ENCODE results near the gene TEX52. TPM values are rescaled to one million over a fixed set of nuclear protein-coding genes. Genes with fewer than 3 reads are reported as not detected.

TEX52 gene
- total RNA-seq, 4 donors from 2014 or later, result not detected

- no peak for ATAC-seq
- TF ChIP-seq EP300 (IDR thresholded peaks at IDR 0.05) (no peak), POLR2A (IDR thresholded peaks at IDR 0.05) (no peak), CTCF (IDR thresholded peaks at IDR 0.05) (no peak), POLR2AphosphoS5 (IDR thresholded peaks at IDR 0.05) (no peak)
Measured at GRCh38 chr12:2842948-2843347, 13.9 kb downstream of the TEX52 start.

GRCh38 chr12:2841056-2841650 is 15.7 kb downstream of the TEX52 start:
- no peak for ATAC-seq
- H3K9me3 ChIP-seq, result no peaks in the 10 kb centered on the region
- no peak overlapping the region for H3K4me3 ChIP-seq
- 10 to 45% methylated on average over 1 to 4 of the region's 9 CpGs for WGBS, 2 donors (ENCODE audit: low coverage in 1 of 2)
- no peak for TF ChIP-seq EP300 (IDR thresholded peaks at IDR 0.05)
- TF ChIP-seq POLR2A (IDR thresholded peaks at IDR 0.05), result no peak
- no peak for TF ChIP-seq CTCF (IDR thresholded peaks at IDR 0.05)
- TF ChIP-seq POLR2AphosphoS5 (IDR thresholded peaks at IDR 0.05), result no peak
- peaks cover 0 to 47% of the 10 kb centered on the region in 2 donors for H3K36me3 ChIP-seq
- H3K27me3 ChIP-seq, result peaks cover 13% of the 10 kb centered on the region
- peaks cover 0 to 4% (median 0%) of the 10 kb centered on the region in 3 donors for H3K4me1 ChIP-seq
- no peak overlapping the region for H3K27ac ChIP-seq

More at GRCh38 chr12:2842948-2843347, 13.9 kb downstream of the TEX52 start:
- Histone ChIP-seq H3K4me3 (no peak overlapping the region), H3K27ac (peak overlapping the region in 3 of 4 donors; percentile 24 to 70 (median 56)), H3K36me3 (peaks cover 0 to 44% of the 10 kb centered on the region in 2 donors), H3K9me3 (no peaks in the 10 kb centered on the region), H3K4me1 (peaks cover 0 to 5% (median 0%) of the 10 kb centered on the region in 3 donors), H3K27me3 (no peaks in the 10 kb centered on the region)
- WGBS, 2 donors (ENCODE audit: low coverage in 1 of 2), result 58 to 59% methylated on average over 2 to 4 of the region's 5 CpGs

- peaks cover 0 to 13% (median 10%) of the 10 kb centered on the region in 3 donors for H3K4me1 ChIP-seq
- WGBS, 2 donors (ENCODE audit: low coverage in 1 of 2), result 87 to 90% methylated on average over 4 to 7 of the region's 8 CpGs
- no peak for ATAC-seq
- TF ChIP-seq CTCF (IDR thresholded peaks at IDR 0.05) (no peak), POLR2AphosphoS5 (IDR thresholded peaks at IDR 0.05) (no peak), EP300 (IDR thresholded peaks at IDR 0.05) (no peak), POLR2A (IDR thresholded peaks at IDR 0.05) (no peak)
- H3K27me3 ChIP-seq, result peaks cover 24% of the 10 kb centered on the region
- H3K27ac ChIP-seq, result no peak overlapping the region
- H3K36me3 ChIP-seq, result peaks cover 0 to 34% of the 10 kb centered on the region in 2 donors
- no peaks in the 10 kb centered on the region for H3K9me3 ChIP-seq
- H3K4me3 ChIP-seq, result no peak overlapping the region
Measured at GRCh38 chr12:2836574-2836973, 20.3 kb downstream of the TEX52 start.

- 55 to 57% methylated on average over 3 to 4 of the region's 4 CpGs for WGBS, 2 donors (ENCODE audit: low coverage in 1 of 2)
- H3K4me1 ChIP-seq, result peaks cover 0 to 13% (median 10%) of the 10 kb centered on the region in 3 donors
- no peak overlapping the region for H3K4me3 ChIP-seq
- peaks cover 24% of the 10 kb centered on the region for H3K27me3 ChIP-seq
- no peaks in the 10 kb centered on the region for H3K9me3 ChIP-seq
- H3K27ac ChIP-seq, result no peak overlapping the region
- ATAC-seq, result no peak
- TF ChIP-seq POLR2A (IDR thresholded peaks at IDR 0.05), result no peak
- no peak for TF ChIP-seq POLR2AphosphoS5 (IDR thresholded peaks at IDR 0.05)
- no peak for TF ChIP-seq EP300 (IDR thresholded peaks at IDR 0.05)
- peaks cover 0 to 35% of the 10 kb centered on the region in 2 donors for H3K36me3 ChIP-seq
Measured at GRCh38 chr12:2835691-2836403, 21.0 kb downstream of the TEX52 start.

GRCh38 chr12:2834581-2835491 is 22.0 kb downstream of the TEX52 start, which contains the start of gene NRIP2:
NRIP2 (minus strand) TSS chr12:2835035; CDS start chr12:2834983, 52 bp downstream.
- TF ChIP-seq POLR2A (IDR thresholded peaks at IDR 0.05) (no peak), EP300 (IDR thresholded peaks at IDR 0.05) (no peak), POLR2AphosphoS5 (IDR thresholded peaks at IDR 0.05) (no peak), CTCF (IDR thresholded peaks at IDR 0.05) (no peak)
- Histone ChIP-seq H3K4me1 (peaks cover 0 to 13% (median 10%) of the 10 kb centered on the region in 3 donors), H3K9me3 (no peaks in the 10 kb centered on the region), H3K27me3 (peaks cover 24% of the 10 kb centered on the region), H3K27ac (peak within 1 kb of the TSS in 3 of 4 donors; percentile 16 to 69 (median 37)), H3K4me3 (peak within 1 kb of the TSS in 1 of 2 donors; percentile 38), H3K36me3 (peaks cover 0 to 44% of the 10 kb centered on the region in 2 donors)
- peak; percentile 55 for ATAC-seq
- WGBS, 2 donors (ENCODE audit: low coverage in 1 of 2), result 1 to 9% methylated on average over 7 to 14 of the region's 32 CpGs

All from gastroesophageal sphincter (tissue), 4 donors.